NCI-H345 (cell line): ENCODE measurements around the gene MYORG.

Experiments used
- DNase-seq: peaks from one replicate; lab custom pipeline; 2025; lab: John Stamatoyannopoulos, UW

Gene MYORG

GRCh38 chr9:34332076-34332964, 44.4 kb downstream of the MYORG start:
- peak; percentile 37 for DNase-seq

- DNase-seq = no peak
These were observed 45.5 kb downstream of the MYORG start for GRCh38 chr9:34331196-34331595.

GRCh38 chr9:34328987-34329832, 47.5 kb downstream of the MYORG start, which contains the start of the genes KIF24 and NUDT2:
Gene KIF24, minus strand, starts transcription at chr9:34329268. Its CDS starts 17,922 bp downstream, at chr9:34311346.
Gene NUDT2, plus strand, starts transcription at chr9:34329569. Its CDS starts 9,471 bp downstream, at chr9:34339040.
- peak; percentile 100 for DNase-seq

- DNase-seq = peak; percentile 62
These were observed 48.2 kb downstream of the MYORG start for GRCh38 chr9:34328500-34328986.

GRCh38 chr9:34326690-34327089, 50.0 kb downstream of the MYORG start:
- no peak for DNase-seq

GRCh38 chr9:34322899-34323591, 53.7 kb downstream of the MYORG start:
- DNase-seq = no peak

- DNase-seq = no peak
These were observed 55.2 kb downstream of the MYORG start for GRCh38 chr9:34321451-34321850.

- DNase-seq = no peak
These were observed 58.4 kb downstream of the MYORG start for GRCh38 chr9:34318163-34318790.

GRCh38 chr9:34317436-34317835, 59.3 kb downstream of the MYORG start:
- DNase-seq = no peak
